CD4-positive, alpha-beta T cell treated with Interleukin-15 for 1 hour (primary cell): ENCODE data around the gene SPDYE3.
"Not testable (repeated sequence)": the region's sequence is repeated elsewhere in the genome, so short reads cannot be mapped to it uniquely, and the experiment has no call there.

Experiments
- DNase-seq: peaks from one replicate; pipeline ENCODE4 v3.0.0-alpha.2; 2020

The SPDYE3 gene, protein sequence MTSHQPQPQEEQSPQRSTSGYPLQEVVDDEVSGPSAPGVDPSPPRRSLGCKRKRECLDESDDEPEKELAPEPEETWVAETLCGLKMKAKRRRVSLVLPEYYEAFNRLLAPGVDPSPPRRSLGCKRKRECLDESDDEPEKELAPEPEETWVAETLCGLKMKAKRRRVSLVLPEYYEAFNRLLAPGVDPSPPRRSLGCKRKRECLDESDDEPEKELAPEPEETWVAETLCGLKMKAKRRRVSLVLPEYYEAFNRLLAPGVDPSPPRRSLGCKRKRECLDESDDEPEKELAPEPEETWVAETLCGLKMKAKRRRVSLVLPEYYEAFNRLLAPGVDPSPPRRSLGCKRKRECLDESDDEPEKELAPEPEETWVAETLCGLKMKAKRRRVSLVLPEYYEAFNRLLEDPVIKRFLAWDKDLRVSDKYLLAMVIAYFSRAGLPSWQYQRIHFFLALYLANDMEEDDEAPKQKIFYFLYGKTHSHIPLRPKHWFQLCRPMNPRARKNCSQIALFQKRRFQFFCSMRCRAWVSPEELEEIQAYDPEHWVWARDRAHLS

DNA sequence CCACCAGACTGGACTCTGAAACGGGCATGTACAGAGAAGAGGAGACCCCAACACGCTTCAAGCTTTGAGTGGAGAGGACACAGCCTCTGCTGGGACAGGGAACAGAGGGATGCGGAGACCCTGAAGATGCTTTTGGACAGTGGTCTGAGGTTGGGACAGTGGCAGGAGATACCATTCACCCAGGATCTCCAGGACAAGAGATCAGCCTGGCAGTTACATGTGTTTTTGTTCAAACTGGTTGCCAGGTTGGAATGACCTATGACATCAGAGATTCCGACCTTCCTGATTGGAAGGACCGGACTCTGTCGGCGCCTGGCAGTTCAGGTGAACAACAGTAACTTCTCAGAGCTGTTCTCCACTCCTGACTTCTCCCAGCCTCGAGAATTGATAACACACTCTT lies at the start of gene SPDYE3:
Gene SPDYE3 (plus strand): TSS at position 301 of the 400 bp plus-strand sequence. CDS start 184 bp downstream, outside the sequence.
- not testable (repeated sequence) for DNase-seq

DNA sequence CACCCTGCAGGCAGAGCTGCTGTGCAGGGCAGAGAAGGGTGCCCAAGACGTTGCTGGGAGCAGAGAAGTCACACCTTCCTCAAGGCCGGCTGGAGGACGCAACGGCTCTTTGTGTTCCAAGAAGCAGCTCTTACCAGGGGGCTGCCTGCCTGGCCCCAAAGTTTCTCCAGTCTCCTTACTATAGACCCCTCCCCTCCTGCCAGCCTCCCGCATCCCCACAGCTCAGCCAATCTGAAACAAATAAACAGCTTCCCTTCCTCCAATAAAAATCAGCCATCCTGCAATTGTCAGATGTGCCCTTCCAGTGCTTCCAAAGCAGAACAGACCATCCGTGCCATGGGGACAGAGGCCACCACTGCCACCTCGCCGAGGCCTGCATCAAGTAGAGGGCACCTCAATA lies 47.5 kb upstream of the SPDYE3 start:
- DNase-seq: not testable (repeated sequence)

- not testable (repeated sequence) for DNase-seq
Observed at GRCh38 chr7:100262896-100263295, 44.6 kb upstream of the SPDYE3 start.

- not testable (repeated sequence) for DNase-seq
Observed at GRCh38 chr7:100264223-100264622, 43.3 kb upstream of the SPDYE3 start.

DNA sequence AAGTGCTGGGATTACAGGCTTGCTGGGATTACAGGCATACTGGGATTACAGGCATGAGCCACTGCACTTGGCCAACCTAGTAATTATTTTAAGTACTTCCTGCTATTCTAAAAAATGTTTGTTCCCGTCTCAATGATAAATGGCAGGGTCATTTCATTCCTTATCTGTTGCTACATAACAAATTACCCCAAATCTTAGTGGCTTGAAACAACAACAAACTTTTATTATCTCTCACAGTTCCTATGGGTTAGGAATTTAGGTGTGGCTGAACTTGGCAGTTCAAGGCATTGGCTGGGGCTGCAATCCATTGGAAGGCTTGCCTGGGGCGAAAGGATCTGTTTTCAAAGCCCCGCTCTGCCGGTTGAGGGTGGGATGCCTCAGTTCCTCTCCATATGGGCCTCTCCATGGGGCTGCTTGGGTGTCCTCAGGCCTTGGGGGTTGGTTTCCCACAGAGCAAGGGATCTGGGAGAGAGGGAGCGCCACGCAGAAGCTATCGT lies 42.8 kb upstream of the SPDYE3 start:
- not testable (repeated sequence) for DNase-seq

DNA sequence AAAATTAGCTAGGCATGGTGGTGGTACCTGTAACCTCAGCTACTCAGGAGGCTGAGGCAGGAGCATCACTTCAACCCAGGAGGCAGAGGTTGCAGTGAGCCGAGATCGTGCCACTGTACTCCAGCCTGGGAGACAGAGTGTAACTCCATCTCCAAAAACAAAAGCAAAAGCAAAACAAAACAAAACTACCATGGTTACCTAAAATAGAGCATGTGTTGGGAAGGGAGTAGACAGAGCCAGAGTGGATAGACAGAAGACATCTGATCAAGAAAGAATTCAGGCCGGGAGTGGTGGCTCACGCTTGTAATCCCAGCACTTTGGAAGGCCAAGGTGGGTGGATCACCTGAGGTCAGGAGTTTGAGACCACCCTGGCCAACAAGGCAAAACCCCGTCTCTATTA lies 41.7 kb upstream of the SPDYE3 start:
- DNase-seq: not testable (repeated sequence)

DNA sequence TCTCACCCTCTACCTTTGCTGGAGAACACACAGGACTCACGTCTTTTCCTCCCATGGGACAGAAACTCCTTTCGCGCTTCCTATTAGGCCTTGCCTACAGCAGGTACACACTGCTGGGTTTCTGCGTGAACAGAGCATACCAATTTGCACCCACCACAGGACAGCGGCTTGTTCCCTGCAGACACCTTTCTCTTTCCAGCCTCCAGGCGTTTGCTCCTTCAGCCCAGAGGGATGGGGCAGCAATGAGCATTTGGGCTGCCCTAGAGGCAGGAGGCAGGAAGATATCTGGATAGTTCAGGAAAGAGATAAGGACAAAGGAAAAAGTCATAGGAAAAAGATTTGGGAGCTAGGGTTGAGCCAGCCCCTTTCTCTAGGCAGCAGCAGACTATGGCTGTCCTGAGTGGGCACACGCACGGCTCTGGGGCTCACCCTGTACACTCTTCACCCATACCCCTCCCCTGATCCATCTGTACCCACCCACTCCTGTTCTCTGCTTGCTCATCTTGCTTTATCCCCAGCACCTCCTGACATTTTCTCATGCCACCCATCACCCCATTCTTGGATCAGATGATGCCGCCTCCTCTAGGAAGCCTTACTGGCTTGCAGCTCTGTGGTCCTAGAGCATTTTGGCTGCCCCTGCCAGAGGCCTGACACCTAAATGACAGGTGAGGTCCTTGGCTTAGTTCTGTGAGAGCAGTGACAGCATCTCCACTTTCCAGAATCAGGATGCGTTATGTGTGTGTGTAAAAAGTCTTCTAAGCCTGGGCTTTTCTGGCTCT lies 40.7 kb upstream of the SPDYE3 start:
- DNase-seq: no peak

DNA sequence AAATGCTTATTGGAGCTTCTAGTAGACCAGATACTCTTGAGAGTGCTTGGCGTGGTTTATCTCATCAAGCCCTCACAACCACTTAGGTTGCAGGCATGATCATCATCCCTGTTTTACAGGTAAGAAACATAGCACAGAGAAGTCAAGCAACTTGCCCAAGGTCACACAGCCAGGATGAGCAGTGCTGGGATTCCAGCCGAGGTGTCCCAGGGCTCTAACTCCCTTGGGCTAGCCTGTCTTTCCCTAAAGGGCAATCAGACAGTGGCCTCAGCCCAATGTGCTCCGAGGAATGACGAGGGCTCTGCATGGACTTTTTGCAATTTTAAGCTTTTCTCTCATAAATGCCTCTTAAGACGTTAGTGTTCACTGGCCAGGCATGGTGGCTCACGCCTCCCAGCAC lies 39.9 kb upstream of the SPDYE3 start:
- no peak for DNase-seq

- not testable (repeated sequence) for DNase-seq
Observed at GRCh38 chr7:100268882-100269281, 38.6 kb upstream of the SPDYE3 start.

DNA sequence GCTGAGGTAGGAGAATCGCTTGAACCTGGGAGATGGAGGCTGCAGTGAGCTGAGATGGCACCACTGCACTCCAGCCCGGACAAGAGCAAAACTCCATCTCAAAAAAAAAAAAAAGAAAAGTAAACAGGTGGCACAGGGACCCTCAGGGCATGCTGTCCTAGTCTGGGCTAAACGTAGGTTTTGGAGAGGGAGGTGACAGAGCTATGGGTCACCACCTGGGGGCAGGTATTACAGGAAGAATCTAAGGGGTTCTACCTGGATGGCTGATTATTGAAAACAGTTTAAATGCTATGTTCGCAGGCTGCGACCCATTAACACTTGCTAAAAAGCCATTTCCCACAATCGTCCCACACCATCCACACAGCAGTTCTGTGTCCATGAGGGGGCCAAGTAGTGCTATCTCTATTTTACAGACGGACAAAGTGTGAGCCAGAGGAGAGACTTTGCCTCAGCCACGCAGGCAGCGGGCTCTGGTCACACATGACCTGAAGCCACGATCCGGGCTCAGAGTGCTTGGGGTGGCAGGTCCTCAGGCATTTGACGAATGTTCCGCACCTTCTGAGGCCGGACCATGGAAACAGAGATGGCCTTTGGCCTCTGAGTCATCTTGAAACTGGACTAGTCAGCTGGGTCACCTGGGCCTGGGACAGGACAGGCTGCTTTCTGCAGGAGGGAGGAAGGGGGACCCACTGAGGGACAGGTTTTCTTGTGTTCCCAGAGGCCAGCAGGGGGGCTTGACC lies 38.0 kb upstream of the SPDYE3 start:
- not testable (repeated sequence) for DNase-seq

GRCh38 chr7:100270046-100270918 lies 37.2 kb upstream of the SPDYE3 start:
- not testable (repeated sequence) for DNase-seq

- not testable (repeated sequence) for DNase-seq
Observed at GRCh38 chr7:100270941-100271593, 36.4 kb upstream of the SPDYE3 start.

- peak; percentile 97 for DNase-seq
Observed at GRCh38 chr7:100271716-100272537, 35.6 kb upstream of the SPDYE3 start.

- not testable (repeated sequence) for DNase-seq
Observed at GRCh38 chr7:100272538-100272902, 35.0 kb upstream of the SPDYE3 start.

DNA sequence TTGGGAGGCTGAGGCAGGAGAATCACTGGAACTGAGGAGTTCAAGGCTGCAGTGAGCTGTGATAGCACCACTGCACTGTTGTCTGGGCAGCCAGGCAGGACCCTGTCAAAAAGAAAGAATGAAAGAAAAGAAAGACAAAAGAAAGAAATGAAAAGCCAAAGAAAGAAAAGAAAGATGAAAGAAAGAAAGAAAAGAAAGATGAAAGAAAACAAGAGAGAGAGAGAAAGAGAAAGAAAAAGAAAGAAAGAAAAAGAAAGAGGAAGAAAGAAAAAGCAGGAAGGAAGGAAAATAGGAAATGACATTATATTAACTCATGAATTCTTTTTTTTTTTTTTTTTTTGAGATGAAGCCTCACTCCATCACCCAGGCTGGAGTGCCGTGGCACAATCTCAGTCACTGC lies 32.4 kb upstream of the SPDYE3 start:
- DNase-seq: no peak

DNA sequence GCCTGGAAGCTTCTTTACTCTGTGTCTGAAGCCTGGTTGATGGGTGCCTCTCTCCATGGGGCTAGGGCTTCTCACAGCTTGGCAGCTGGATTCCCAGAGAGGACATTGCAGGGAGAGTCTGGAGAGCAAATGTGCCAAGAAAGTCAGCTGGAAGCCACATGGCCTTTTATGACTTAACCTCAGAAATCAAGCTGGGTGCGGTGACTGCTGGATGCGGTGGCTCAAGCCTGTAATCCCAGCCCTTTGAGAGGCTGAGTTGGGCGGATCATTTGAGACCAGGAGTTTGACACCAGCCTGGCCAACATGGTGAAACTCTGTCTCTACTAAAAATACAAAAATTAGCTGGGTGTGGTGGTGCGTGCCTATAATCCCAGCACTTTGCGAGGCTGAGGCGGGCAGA lies 31.4 kb upstream of the SPDYE3 start:
- DNase-seq: not testable (repeated sequence)

- not testable (repeated sequence) for DNase-seq
Observed at GRCh38 chr7:100282069-100282608, 25.4 kb upstream of the SPDYE3 start.

DNA sequence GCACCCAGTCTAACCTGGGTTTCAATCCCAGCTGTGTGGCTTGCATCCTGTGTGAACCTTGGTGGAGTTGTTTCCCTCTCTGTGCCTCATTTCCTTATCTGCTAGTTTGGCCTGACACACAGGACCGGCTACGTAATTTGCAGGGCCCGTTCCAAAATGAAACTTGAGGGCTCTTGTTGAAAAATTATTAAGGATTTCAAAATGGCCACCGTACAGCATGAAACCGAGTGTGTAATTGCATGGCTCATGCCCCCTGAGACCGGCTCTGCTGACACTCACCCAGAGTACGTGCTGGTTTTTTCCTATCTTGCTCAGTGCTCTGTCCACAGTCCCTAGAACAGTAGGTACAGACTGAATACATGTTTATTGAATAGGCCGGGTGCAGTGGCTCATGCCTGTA lies 24.4 kb upstream of the SPDYE3 start:
- DNase-seq: not testable (repeated sequence)

GRCh38 chr7:100287191-100287969 lies 20.1 kb upstream of the SPDYE3 start:
- DNase-seq: not testable (repeated sequence)
